OCI-LY7 (cell line): ENCODE measurements around the gene HMGCL. TPM values are rescaled to one million over a fixed set of nuclear protein-coding genes. Genes with fewer than 3 reads are reported as not detected.
A peak's percentile ranks its signal among the peaks of the same experiment; 100 is the strongest.

Experiments used
- BruUV-seq: library from RNA; stranded (reverse); fragments of 400-500 nt; replicated peaks from 2 replicates; lab custom pipeline; 2021; lab: Mats Ljungman, UMichigan
- CTCF ChIA-PET: fragments of 300-600 bp; sonication (Branson Sonifier 250); formaldehyde crosslinking; loops from one replicate; lab custom pipeline; 2022; ENCODE audit warnings: antibody characterized with exemption; ENCODE audit not compliant: unreplicated experiment; lab: Charles Lee
- POLR2A ChIA-PET: fragments of 300-600 bp; sonication (Branson Sonifier 250); formaldehyde crosslinking; loops from one replicate; lab custom pipeline; 2022; ENCODE audit warnings: antibody characterized with exemption; lab: Charles Lee
- DNase-seq: peaks from one replicate; pipeline ENCODE4 v3.0.0-alpha.2; 2015; ENCODE audit warnings: low spot score
- H2AFZ ChIP-seq: fragments of 200-600 bp; sonication (generic), shearing (Covaris generic); 2 replicates; pipeline ENCODE4 v1.6.1; 2014; ENCODE audit warnings: mild to moderate bottlenecking, antibody characterized with exemption, low read length, moderate library complexity
- H3K27ac ChIP-seq: fragments of 200-600 bp; sonication (generic); 2 replicates; pipeline ENCODE4 v1.5.1; 2014; ENCODE audit warnings: mixed run types, low read depth, mild to moderate bottlenecking, moderate library complexity, low read length, inconsistent platforms; ENCODE audit not compliant: poor library complexity, severe bottlenecking
- H3K36me3 ChIP-seq: fragments of 200-600 bp; sonication (generic); 2 replicates; pipeline ENCODE4 v1.6.1; 2014; ENCODE audit warnings: mild to moderate bottlenecking, antibody characterized with exemption, low read length, moderate library complexity, mixed read lengths; ENCODE audit not compliant: insufficient read depth
- H3K4me1 ChIP-seq: fragments of 200-600 bp; sonication (generic); 2 replicates; pipeline ENCODE4 v1.5.1; 2014; ENCODE audit warnings: mild to moderate bottlenecking, low read length; ENCODE audit not compliant: insufficient read depth, poor library complexity, severe bottlenecking
- H3K4me2 ChIP-seq: fragments of 200-600 bp; sonication (generic); 2 replicates; pipeline ENCODE4 v1.6.1; 2014; ENCODE audit warnings: mild to moderate bottlenecking, low read length
- H3K4me3 ChIP-seq: fragments of 200-600 bp; sonication (generic); 2 replicates; pipeline ENCODE4 v1.5.1; 2014; ENCODE audit warnings: mild to moderate bottlenecking, low read depth, low read length; ENCODE audit not compliant: poor library complexity, severe bottlenecking
- H3K79me2 ChIP-seq: fragments of 200-600 bp; sonication (generic); 2 replicates; pipeline ENCODE4 v1.6.1; 2016; ENCODE audit warnings: low read depth, mild to moderate bottlenecking, low read length, moderate library complexity, mixed read lengths; ENCODE audit not compliant: insufficient read depth
- H3K9me2 ChIP-seq: fragments of 200-600 bp; sonication (generic); 2 replicates; pipeline ENCODE4 v1.6.1; 2016; ENCODE audit warnings: mild to moderate bottlenecking, low read length, mixed read lengths; ENCODE audit not compliant: insufficient read depth
- H3K9me3 ChIP-seq: fragments of 200-600 bp; sonication (generic); 2 replicates; pipeline ENCODE4 v1.6.1; 2014; ENCODE audit warnings: mild to moderate bottlenecking, mixed run types, low read length, mixed read lengths
- H4K20me1 ChIP-seq: fragments of 200-600 bp; sonication (generic); 2 replicates; pipeline ENCODE4 v1.6.1; 2014; ENCODE audit warnings: mild to moderate bottlenecking, antibody characterized with exemption, low read length, moderate library complexity, mixed read lengths; ENCODE audit not compliant: insufficient read depth
- CTCF ChIP-seq: fragments of 200-600 bp; sonication (generic); conservative IDR thresholded peaks from 2 replicates; pipeline ENCODE4 v1.5.1; 2014; ENCODE audit warnings: mild to moderate bottlenecking, antibody characterized with exemption, low read length, moderate library complexity, mixed read lengths
- EZH2phosphoT487 ChIP-seq: fragments of 200-600 bp; sonication (generic); IDR thresholded peaks from 2 replicates; pipeline ENCODE4 v1.6.1; 2018; ENCODE audit warnings: low read depth, borderline replicate concordance, mild to moderate bottlenecking, mixed run types, antibody characterized with exemption, low read length, moderate library complexity, mixed read lengths
- intact Hi-C: fragments of 100-400 bp; cut with micrococcal nuclease; formaldehyde crosslinking; loops from one replicate; pipeline ENCODE4 v1.10.0; 2022; ENCODE audit not compliant: unreplicated experiment
- total RNA-seq, 2 experiments: library from RNA; depleted of rRNA in 1 of 2; stranded (reverse); fragments of >200 nt in 1 of 2; shearing (Covaris generic) in 1 of 2; gene quantifications; 2 replicates each; pipeline ENCODE4 v1.2.3, GENCODE V29; 2014 to 2022

HMGCL gene
- total RNA-seq, 2 experiments from 2014 or later = 13.1 to 30.7 TPM

DNA sequence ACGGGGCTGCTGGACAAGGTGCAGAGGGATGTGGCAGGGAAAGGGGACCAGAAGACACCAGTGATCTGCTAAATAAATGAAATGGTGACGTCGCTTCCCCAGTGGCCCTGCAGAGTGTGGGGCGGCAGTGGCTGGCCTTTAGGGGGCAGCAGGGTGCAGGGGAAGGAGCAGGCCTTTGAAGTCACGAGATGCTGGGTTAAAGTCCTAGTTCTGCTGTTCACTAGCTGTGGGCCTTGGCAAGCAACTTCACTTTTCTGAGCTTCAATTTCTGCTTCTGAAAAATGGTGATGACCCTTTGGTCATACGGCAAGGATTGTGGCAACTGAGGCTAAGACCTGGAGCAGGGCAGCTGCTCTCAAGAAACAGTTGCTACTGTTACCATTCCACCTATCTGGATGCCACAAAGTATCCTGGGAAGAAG is 15.5 kb downstream of the HMGCL start:
- no peak for TF ChIP-seq EZH2phosphoT487
- TF ChIP-seq CTCF = peak; percentile 89
- peaks cover 41% of the 10 kb centered on the region for H3K4me1 ChIP-seq
- no peaks in the 10 kb centered on the region for H3K36me3 ChIP-seq
- BruUV-seq = no TSS peak
- peak overlapping the region; percentile 25 for H3K27ac ChIP-seq
- H3K4me3 ChIP-seq = no peak overlapping the region
- peak overlapping the region; percentile 41; the same call in 1 of the 2 replicates for H2AFZ ChIP-seq
- peak; percentile 86 for DNase-seq
- no peaks in the 10 kb centered on the region for H3K9me3 ChIP-seq
- no peaks in the 10 kb centered on the region for H4K20me1 ChIP-seq
- ChIA-PET POLR2A (interaction anchor here (0.6 to 1.3 kb wide), 3 partner anchors 64 to 107 kb away, joined by 3 to 4 read pairs (median 3); no protein-coding TSS in a partner anchor), CTCF (interaction anchor here (0.6 to 2.3 kb wide), 4 partner anchors 12 to 325 kb away, joined by 4 to 20 read pairs (median 12); no protein-coding TSS in a partner anchor)
- peak overlapping the region; percentile 29; the same call in 1 of the 2 replicates for H3K4me2 ChIP-seq
- H3K9me2 ChIP-seq = no peaks in the 10 kb centered on the region
- intact Hi-C loops = loop anchor here (1.0 kb wide), 3 partner anchors 45 to 107 kb away; partner anchors contain the start of gene FUCA1
- no peaks in the 10 kb centered on the region for H3K79me2 ChIP-seq

DNA sequence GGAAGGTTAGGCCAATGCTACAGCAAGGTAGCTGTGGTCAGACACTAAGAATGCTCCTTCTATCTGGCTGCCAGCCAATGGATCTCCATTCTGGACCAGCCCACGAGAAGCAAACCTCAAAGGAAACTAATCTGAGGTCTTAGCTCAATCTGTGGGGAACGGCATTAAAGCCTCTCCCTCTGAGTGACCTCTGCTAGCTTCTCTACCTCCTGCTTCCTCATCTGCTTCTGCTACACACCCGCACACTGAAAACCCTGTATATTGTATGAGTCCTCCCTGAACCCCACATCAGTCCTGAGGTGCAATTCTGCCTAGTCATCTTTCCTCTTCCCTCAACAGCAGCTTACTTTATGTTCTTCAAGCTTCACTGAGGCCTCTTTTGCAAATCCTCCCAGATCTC is 17.8 kb downstream of the HMGCL start:
- Histone ChIP-seq H3K4me1 (peaks cover 46% of the 10 kb centered on the region), H3K4me3 (no peak overlapping the region), H3K36me3 (no peaks in the 10 kb centered on the region), H3K9me3 (no peaks in the 10 kb centered on the region), H2AFZ (no peak overlapping the region), H3K79me2 (no peaks in the 10 kb centered on the region), H3K27ac (no peak overlapping the region), H3K9me2 (no peaks in the 10 kb centered on the region), H3K4me2 (peak overlapping the region; percentile 11; the same call in 1 of the 2 replicates), H4K20me1 (no peaks in the 10 kb centered on the region)
- intact Hi-C loops = no loop called here
- ChIA-PET POLR2A (interaction anchor here (1.2 kb wide), 1 partner anchor 18 kb away, joined by 4 read pairs; the partner anchor contains the start of gene HMGCL), CTCF (interaction anchor here (0.8 kb wide), 1 partner anchor 104 kb away, joined by 3 read pairs; no protein-coding TSS in a partner anchor)
- DNase-seq = no peak
- no TSS peak for BruUV-seq
- TF ChIP-seq CTCF = no peak
- TF ChIP-seq EZH2phosphoT487 = no peak

DNA sequence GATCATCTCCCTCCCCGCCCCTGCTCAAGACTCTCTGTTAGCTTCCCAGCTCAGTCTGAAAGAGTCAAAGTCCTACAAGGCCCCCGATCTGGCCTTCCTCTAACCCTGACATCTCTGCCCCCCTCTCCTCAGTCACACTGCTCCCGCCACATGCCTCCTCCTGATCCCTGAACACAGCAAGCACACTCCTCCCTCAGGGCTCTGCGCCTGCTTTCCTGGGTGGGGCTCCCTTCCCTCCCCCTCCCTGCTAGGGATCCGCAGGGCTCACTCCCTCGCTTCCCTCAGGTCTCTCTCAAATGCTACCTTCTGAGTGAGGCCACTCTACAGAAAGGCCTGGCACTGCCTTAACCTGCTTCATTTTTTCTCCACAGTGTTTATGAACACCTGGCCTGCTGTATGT is 18.9 kb downstream of the HMGCL start:
- DNase-seq = no peak
- H3K9me2 ChIP-seq = no peaks in the 10 kb centered on the region
- H3K9me3 ChIP-seq = no peaks in the 10 kb centered on the region
- POLR2A ChIA-PET = no interaction called here
- H4K20me1 ChIP-seq = no peaks in the 10 kb centered on the region
- BruUV-seq = no TSS peak
- no peak overlapping the region for H3K27ac ChIP-seq
- peaks cover 47% of the 10 kb centered on the region for H3K4me1 ChIP-seq
- intact Hi-C loops = no loop called here
- no peak overlapping the region for H2AFZ ChIP-seq
- TF ChIP-seq CTCF = no peak
- TF ChIP-seq EZH2phosphoT487 = no peak
- H3K36me3 ChIP-seq = no peaks in the 10 kb centered on the region
- CTCF ChIA-PET = no interaction called here
- H3K4me3 ChIP-seq = no peak overlapping the region
- no peak overlapping the region for H3K4me2 ChIP-seq
- no peaks in the 10 kb centered on the region for H3K79me2 ChIP-seq
